Fibroblast of pulmonary artery (primary cell): ENCODE measurements around the gene SIRPA.

Source experiments
- DNase-seq: peaks from one replicate; pipeline ENCODE4 v3.0.0-alpha.2; 2010; ENCODE audit warnings: low read depth
- H3K4me3 ChIP-seq: replicated peaks from 2 replicates; pipeline ENCODE4 v1.5.1; 2011; ENCODE audit warnings: low read depth, mild to moderate bottlenecking, control low read depth, low read length, moderate library complexity
- TF ChIP-seq, protein P1 (sequence below): IDR thresholded peaks from 2 replicates; pipeline ENCODE4 v1.5.1; 2011; ENCODE audit warnings: mild to moderate bottlenecking, control low read depth, low read length, inconsistent platforms; ENCODE audit errors: missing control alignments

Gene SIRPA

GRCh38 chr20:1922786-1923185, 27.6 kb downstream of the SIRPA start:
- no peak for DNase-seq
- TF ChIP-seq, protein P1, sequence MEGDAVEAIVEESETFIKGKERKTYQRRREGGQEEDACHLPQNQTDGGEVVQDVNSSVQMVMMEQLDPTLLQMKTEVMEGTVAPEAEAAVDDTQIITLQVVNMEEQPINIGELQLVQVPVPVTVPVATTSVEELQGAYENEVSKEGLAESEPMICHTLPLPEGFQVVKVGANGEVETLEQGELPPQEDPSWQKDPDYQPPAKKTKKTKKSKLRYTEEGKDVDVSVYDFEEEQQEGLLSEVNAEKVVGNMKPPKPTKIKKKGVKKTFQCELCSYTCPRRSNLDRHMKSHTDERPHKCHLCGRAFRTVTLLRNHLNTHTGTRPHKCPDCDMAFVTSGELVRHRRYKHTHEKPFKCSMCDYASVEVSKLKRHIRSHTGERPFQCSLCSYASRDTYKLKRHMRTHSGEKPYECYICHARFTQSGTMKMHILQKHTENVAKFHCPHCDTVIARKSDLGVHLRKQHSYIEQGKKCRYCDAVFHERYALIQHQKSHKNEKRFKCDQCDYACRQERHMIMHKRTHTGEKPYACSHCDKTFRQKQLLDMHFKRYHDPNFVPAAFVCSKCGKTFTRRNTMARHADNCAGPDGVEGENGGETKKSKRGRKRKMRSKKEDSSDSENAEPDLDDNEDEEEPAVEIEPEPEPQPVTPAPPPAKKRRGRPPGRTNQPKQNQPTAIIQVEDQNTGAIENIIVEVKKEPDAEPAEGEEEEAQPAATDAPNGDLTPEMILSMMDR = no peak

GRCh38 chr20:1924910-1925861, 30.0 kb downstream of the SIRPA start:
- H3K4me3 ChIP-seq = no peak overlapping the region
- DNase-seq = no peak
- TF ChIP-seq, protein P1 = no peak

More at GRCh38 chr20:1922786-1923185, 27.6 kb downstream of the SIRPA start:
- H3K4me3 ChIP-seq = no peak overlapping the region

DNA sequence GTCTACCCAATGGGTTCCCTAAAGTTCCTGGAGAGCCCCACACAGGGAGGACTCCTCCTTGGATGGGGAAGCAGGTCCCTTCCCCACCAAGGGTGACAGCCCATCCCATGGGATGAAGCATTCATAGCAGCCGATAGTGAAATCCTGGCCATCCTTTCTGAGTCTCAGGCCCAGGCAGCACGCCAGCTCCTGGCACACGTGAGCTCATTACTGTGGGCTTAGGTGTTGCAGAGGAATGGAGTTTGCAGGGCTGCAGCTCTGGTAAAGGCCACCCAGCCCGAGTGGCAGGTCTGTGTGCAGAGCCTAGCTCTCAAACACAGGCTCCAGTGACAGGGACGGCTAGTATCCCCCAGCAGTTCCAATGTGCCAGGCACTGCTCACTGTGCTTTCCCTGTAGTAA, 31.0 kb downstream of the SIRPA start:
- no peak for DNase-seq
- TF ChIP-seq, protein P1 = no peak
- H3K4me3 ChIP-seq = no peak overlapping the region

DNA sequence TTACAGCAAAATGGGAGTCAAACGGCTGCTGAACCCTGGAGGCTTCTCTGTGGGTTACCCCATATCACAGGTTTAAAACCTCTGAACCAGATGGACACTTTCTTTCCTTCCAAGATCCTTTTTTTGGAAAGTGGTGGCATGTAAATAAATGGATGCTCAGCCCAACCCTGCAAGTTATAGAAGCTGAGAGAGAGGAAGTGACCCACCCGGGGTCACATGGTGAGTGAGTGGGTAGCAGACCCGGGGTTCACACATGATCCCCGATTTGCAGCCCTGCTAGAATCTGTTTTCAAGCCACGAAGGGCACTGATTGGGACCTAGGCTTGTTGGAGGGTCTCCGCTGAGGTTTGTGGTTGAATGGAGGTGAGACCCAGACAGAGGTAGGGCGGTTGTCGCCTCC, 32.0 kb downstream of the SIRPA start:
- no peak for DNase-seq
- TF ChIP-seq, protein P1 = no peak

GRCh38 chr20:1928154-1928553, 32.9 kb downstream of the SIRPA start:
- no peak overlapping the region for H3K4me3 ChIP-seq
- no peak for DNase-seq
- TF ChIP-seq, protein P1 = no peak

More for the DNA sequence above, 32.0 kb downstream of the SIRPA start:
- no peak overlapping the region for H3K4me3 ChIP-seq

- no peak overlapping the region for H3K4me3 ChIP-seq
- TF ChIP-seq, protein P1 = no peak
- no peak for DNase-seq
These were observed 33.6 kb downstream of the SIRPA start for GRCh38 chr20:1928782-1929181.

DNA sequence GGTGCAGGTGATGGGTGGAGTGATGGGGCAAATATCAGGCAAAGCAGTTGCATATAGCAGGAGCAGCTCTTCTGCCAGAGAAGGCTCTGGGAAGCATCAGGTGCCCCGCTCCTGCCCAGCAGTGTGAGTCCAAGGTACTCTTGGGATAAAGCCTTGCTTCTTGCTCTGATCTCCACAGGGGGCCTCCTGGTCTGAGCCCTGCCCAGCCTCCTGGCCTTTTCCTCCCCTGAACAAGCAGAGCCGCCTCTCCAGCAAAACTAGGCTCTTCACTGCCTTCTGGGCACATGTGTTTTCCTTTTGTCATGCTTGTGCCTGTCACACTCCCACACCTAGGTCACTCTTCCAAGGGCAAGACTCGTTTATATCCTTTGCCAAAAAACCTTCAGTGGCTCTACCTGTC, 34.3 kb downstream of the SIRPA start:
- DNase-seq = no peak
- TF ChIP-seq, protein P1 = no peak
- H3K4me3 ChIP-seq = no peak overlapping the region
